Psoas muscle (tissue), 8 donors: ENCODE data around the gene NANOS1. TPM values are rescaled to one million over a fixed set of nuclear protein-coding genes. Genes with fewer than 3 reads are reported as not detected.

Experiments
- ATAC-seq, 4 donors: fragments of 200-7000 bp; cut with Tn5 transposase; one replicate each; pipeline ENCODE4 v1.9.1; 2020; ENCODE audit warnings: moderate library complexity in 3 of 4, mild to moderate bottlenecking in 2 of 4
- DNase-seq, 2 donors: peaks; one replicate each; pipeline ENCODE4 v3.0.0-alpha.2; 2020
- H3K27ac ChIP-seq: fragments of 200-600 bp; one replicate; pipeline ENCODE4 v1.8.0; 2022
- H3K27me3 ChIP-seq, 3 donors: fragments of 200-600 bp in 1 of 3; one replicate each; pipeline versions ENCODE4 v1.6.1 to v1.8.0; 2013 to 2022; ENCODE audit warnings: low read length in 2 of 3, mild to moderate bottlenecking in 2 of 3, moderate library complexity in 1 of 3; ENCODE audit not compliant: insufficient read depth in 3 of 3
- H3K36me3 ChIP-seq, 2 donors: fragments of 200-600 bp in 1 of 2; one replicate each; pipeline versions ENCODE4 v1.6.1 to v1.8.0; 2013 to 2022; ENCODE audit warnings: low read depth in 1 of 2, mild to moderate bottlenecking in 1 of 2, moderate library complexity in 1 of 2; ENCODE audit not compliant: insufficient read depth in 1 of 2
- H3K4me1 ChIP-seq: fragments of 200-600 bp; one replicate; pipeline ENCODE4 v1.8.0; 2022
- H3K4me3 ChIP-seq: fragments of 200-600 bp; one replicate; pipeline ENCODE4 v1.8.0; 2022; ENCODE audit warnings: mild to moderate bottlenecking
- H3K9me3 ChIP-seq: fragments of 200-600 bp; one replicate; pipeline ENCODE4 v1.8.0; 2022
- CTCF ChIP-seq: fragments of 200-600 bp; IDR thresholded peaks from one replicate; pipeline ENCODE4 v1.8.0; 2022; ENCODE audit warnings: antibody characterized with exemption
- WGBS, 3 donors: extraction: QIAGEN DNeasy Blood & Tissue Kit; methylation state at CpG; one replicate each; pipeline versions ENCODE4 v1.1.6 to v1.1.7; 2013; 5-methylcytosine and 5-hydroxymethylcytosine counted together
- intact Hi-C, 2 donors: fragments of 100-400 bp; cut with DNase I; formaldehyde crosslinking; loops; one replicate each; pipeline versions ENCODE4 v1.11.0 to v1.14.2; 2022
- polyA plus RNA-seq, 3 donors: library from polyadenylated mRNA; stranded (reverse); fragments of 200-250 nt; gene quantifications; one replicate each; pipeline ENCODE4 v1.2.3, GENCODE V29; 2013
- total RNA-seq, 4 donors: library from RNA; stranded (reverse); fragmentation: NEBNext Ultra II Directional in 2 of 4; extraction: Animal tissue kit (Norgen Biotek cat#: 25700) in 2 of 4; gene quantifications; one replicate each; pipeline versions ENCODE4 v1.2.1 to v1.2.4, GENCODE V29; 2021 to 2023
- donor health status: healthy with polysubstance abuse.
- donor health status: DM: no; HTN: no; CAD: no; lungs with moderate emphysema.
- donor health status: Bipolar disorder and iron deficiency.
- donor health status: healthy.
- donor health status: DM: yes; HTN: yes; CAD: no.
- donor health status: DM: no; HTN: no; CAD: no.
- donor health status: DM: no; HTN: no; CAD: no.
- donor health status: DM: yes; HTN: yes; CAD: no.

Gene NANOS1
- total and polyA plus RNA-seq, 7 donors = 1.4 to 59.4 (median 19.3) TPM

- peak; percentile 76 to 86 for DNase-seq
- no peaks in the 10 kb centered on the region for H3K9me3 ChIP-seq
- H3K4me1 ChIP-seq = peaks cover 26% of the 10 kb centered on the region
- TF ChIP-seq CTCF = no peak
- peaks cover 0 to 4% of the 10 kb centered on the region in 2 donors for H3K36me3 ChIP-seq
- no peaks in the 10 kb centered on the region for H3K27me3 ChIP-seq
- peak; percentile 74 to 84 (median 78) for ATAC-seq
- H3K4me3 ChIP-seq = peak overlapping the region; percentile 82
- WGBS, 3 donors = 1% methylated on average over 32 to 48 of the region's 48 CpGs
- intact Hi-C loops = loop anchor here (5.0 kb wide), 3 partner anchors 42 to 82 kb away; no protein-coding TSS in a partner anchor
- H3K27ac ChIP-seq = peak overlapping the region; percentile 94
Observed at GRCh38 chr10:119079599-119080520, 50.3 kb downstream of the NANOS1 start.

- no peaks in the 10 kb centered on the region for H3K27me3 ChIP-seq
- intact Hi-C loops = loop anchor here in 1 of 2 donors (5.0 kb wide), 1 partner anchor 42 kb away; no protein-coding TSS in a partner anchor
- H3K4me1 ChIP-seq = peaks cover 26% of the 10 kb centered on the region
- H3K27ac ChIP-seq = peak within 1 kb of the TSS; percentile 94
- peaks cover 0 to 4% of the 10 kb centered on the region in 2 donors for H3K36me3 ChIP-seq
- H3K4me3 ChIP-seq = peak within 1 kb of the TSS; percentile 82
- ATAC-seq (peak; percentile 96 to 97 (median 96)), DNase-seq (peak; percentile 92 to 97)
- WGBS, 3 donors = 0 to 1% (median 0%) methylated on average over 55 to 74 of the region's 74 CpGs
- H3K9me3 ChIP-seq = no peaks in the 10 kb centered on the region
- TF ChIP-seq CTCF = no peak
Observed at GRCh38 chr10:119080521-119081259, 51.2 kb downstream of the NANOS1 start, which contains the start of gene EIF3A. Gene EIF3A, minus strand, starts transcription at chr10:119080817. Its CDS starts 141 bp downstream, at chr10:119080676.

Other genes with a start within 250 kb of the NANOS1 start
- gene EIF3A, start 51.1 kb downstream of the NANOS1 start, total RNA-seq = 100 to 1,000 TPM; 148 to 226 (median 190) TPM
- 100 to 1,000 TPM in 2 of 3 donors, 10 to 100 TPM in 1; 71.3 to 120 (median 108) TPM for gene EIF3A, start 51.1 kb downstream of the NANOS1 start, polyA plus RNA-seq
- gene DENND10, start 74.4 kb downstream of the NANOS1 start, total RNA-seq = 10 to 100 TPM; 13.9 to 22.1 (median 20.1) TPM
- 10 to 100 TPM in 2 of 3 donors, 1 to 10 TPM in 1; 6.6 to 27.9 (median 12.9) TPM for gene DENND10, start 74.4 kb downstream of the NANOS1 start, polyA plus RNA-seq
- 10 to 100 TPM; 37.1 to 48.9 (median 43.9) TPM for gene SFXN4, start 136.0 kb downstream of the NANOS1 start, total RNA-seq
- 10 to 100 TPM; 49.0 to 67.2 (median 65.7) TPM for gene SFXN4, start 136.0 kb downstream of the NANOS1 start, polyA plus RNA-seq
- gene PRDX3, start 149.1 kb downstream of the NANOS1 start, total RNA-seq = 100 to 1,000 TPM; 186 to 212 (median 201) TPM
- 100 to 1,000 TPM; 182 to 331 (median 204) TPM for gene PRDX3, start 149.1 kb downstream of the NANOS1 start, polyA plus RNA-seq
- 10 to 100 TPM in 2 of 4 donors, 1 to 10 TPM in 2; 8.0 to 15.5 (median 10.1) TPM for gene GRK5, start 177.9 kb downstream of the NANOS1 start, total RNA-seq
- 1 to 10 TPM; 7.0 to 7.7 (median 7.3) TPM for gene GRK5, start 177.9 kb downstream of the NANOS1 start, polyA plus RNA-seq